H9 (cell line): ENCODE measurements around the gene MRRF. TPM values are rescaled to one million over a fixed set of nuclear protein-coding genes. Genes with fewer than 3 reads are reported as not detected.

Experiments
- DNase-seq: peaks from one replicate; pipeline ENCODE4 v3.0.0-alpha.2; 2017
- H2AFZ ChIP-seq: one replicate; pipeline ENCODE4 v1.6.1; 2013; ENCODE audit warnings: mild to moderate bottlenecking, low read length, control low read depth, moderate library complexity
- H2AK5ac ChIP-seq: 2 replicates; pipeline ENCODE4 v1.6.1; 2013; ENCODE audit warnings: low read length, control low read depth, mixed read lengths; ENCODE audit not compliant: insufficient read length
- H2BK120ac ChIP-seq: one replicate; pipeline ENCODE4 v1.6.1; 2013; ENCODE audit warnings: low read depth, mild to moderate bottlenecking, low read length, control low read depth, inconsistent platforms; ENCODE audit not compliant: poor library complexity, severe bottlenecking
- H2BK12ac ChIP-seq: 2 replicates; pipeline ENCODE4 v1.6.1; 2013; ENCODE audit warnings: low read length, control low read depth, mixed read lengths, low read depth; ENCODE audit not compliant: insufficient read length
- H2BK15ac ChIP-seq: 2 replicates; pipeline ENCODE4 v1.6.1; 2013; ENCODE audit warnings: low read depth, low read length, control low read depth
- H2BK20ac ChIP-seq: one replicate; pipeline ENCODE4 v1.6.1; 2013; ENCODE audit warnings: low read depth, mild to moderate bottlenecking, low read length, control low read depth, inconsistent platforms; ENCODE audit not compliant: poor library complexity, severe bottlenecking
- H2BK5ac ChIP-seq: 2 replicates; pipeline ENCODE4 v1.6.1; 2013; ENCODE audit warnings: low read length, control low read depth, mixed read lengths; ENCODE audit not compliant: insufficient read length
- H3K14ac ChIP-seq: 2 replicates; pipeline ENCODE4 v1.6.1; 2013; ENCODE audit warnings: low read length, control low read depth; ENCODE audit not compliant: insufficient read depth
- H3K18ac ChIP-seq: 2 replicates; pipeline ENCODE4 v1.6.1; 2013; ENCODE audit warnings: low read depth, mild to moderate bottlenecking, mixed read lengths, low read length, control low read depth; ENCODE audit not compliant: insufficient read length
- H3K23ac ChIP-seq: 2 replicates; pipeline ENCODE4 v1.6.1; 2013; ENCODE audit warnings: low read length, control low read depth, mixed read lengths, low read depth; ENCODE audit not compliant: insufficient read length
- H3K23me2 ChIP-seq: 2 replicates; pipeline ENCODE4 v1.6.1; 2013; ENCODE audit warnings: low read depth, mild to moderate bottlenecking, mixed read lengths, low read length, control low read depth; ENCODE audit not compliant: insufficient read length, poor library complexity, severe bottlenecking
- H3K27ac ChIP-seq: 2 replicates; pipeline ENCODE4 v1.5.1; 2013; ENCODE audit warnings: low read length, control low read depth, mixed read lengths, low read depth; ENCODE audit not compliant: insufficient read length
- H3K27me3 ChIP-seq: 2 replicates; pipeline ENCODE4 v1.6.1; 2013; ENCODE audit warnings: low read length, control low read depth, inconsistent platforms; ENCODE audit not compliant: insufficient read depth
- H3K4ac ChIP-seq: 2 replicates; pipeline ENCODE4 v1.6.1; 2013; ENCODE audit warnings: low read depth, mild to moderate bottlenecking, control low read depth, inconsistent platforms, low read length, moderate library complexity
- H3K4me1 ChIP-seq: 2 replicates; pipeline ENCODE4 v1.6.1; 2013; ENCODE audit warnings: low read length, control low read depth, inconsistent platforms; ENCODE audit not compliant: insufficient read depth
- H3K4me2 ChIP-seq: 2 replicates; pipeline ENCODE4 v1.6.1; 2013; ENCODE audit warnings: low read length, control low read depth, mixed read lengths; ENCODE audit not compliant: insufficient read length, insufficient read depth
- H3K56ac ChIP-seq: 2 replicates; pipeline ENCODE4 v1.6.1; 2013; ENCODE audit warnings: low read depth, mild to moderate bottlenecking, mixed read lengths, low read length, control low read depth; ENCODE audit not compliant: insufficient read length
- H3K79me1 ChIP-seq: 2 replicates; pipeline ENCODE4 v1.6.1; 2013; ENCODE audit warnings: low read depth, mild to moderate bottlenecking, moderate library complexity, low read length, control low read depth, inconsistent platforms; ENCODE audit not compliant: insufficient read depth, poor library complexity, severe bottlenecking
- H3K79me2 ChIP-seq: 2 replicates; pipeline ENCODE4 v1.6.1; 2013; ENCODE audit warnings: low read length, control low read depth, inconsistent platforms; ENCODE audit not compliant: insufficient read depth
- H3K9ac ChIP-seq: 2 replicates; pipeline ENCODE4 v1.6.1; 2013; ENCODE audit warnings: low read length, control low read depth, mixed read lengths; ENCODE audit not compliant: insufficient read length; ENCODE audit errors: extremely low read depth
- H3K9me3 ChIP-seq: one replicate; pipeline ENCODE4 v1.6.1; 2013; ENCODE audit warnings: low read depth, low read length, inconsistent platforms; ENCODE audit not compliant: control insufficient read depth
- H3T11ph ChIP-seq: one replicate; pipeline ENCODE4 v1.6.1; 2013; ENCODE audit warnings: mild to moderate bottlenecking, low read length, control low read depth, inconsistent platforms
- H4K20me1 ChIP-seq: one replicate; pipeline ENCODE4 v1.6.1; 2013; ENCODE audit not compliant: control insufficient read depth, insufficient read length, insufficient read depth
- H4K5ac ChIP-seq: 2 replicates; pipeline ENCODE4 v1.6.1; 2013; ENCODE audit warnings: low read depth, mild to moderate bottlenecking, mixed read lengths, low read length, control low read depth; ENCODE audit not compliant: insufficient read length
- H4K8ac ChIP-seq: replicated peaks from 2 replicates; pipeline ENCODE4 v1.6.1; 2013; ENCODE audit warnings: low read length, control low read depth, mixed read lengths, low read depth; ENCODE audit not compliant: insufficient read length
- H4K91ac ChIP-seq: 2 replicates; pipeline ENCODE4 v1.6.1; 2013; ENCODE audit warnings: low read depth, mild to moderate bottlenecking, moderate library complexity, mixed read lengths, low read length, control low read depth; ENCODE audit not compliant: insufficient read length
- H3K27ac Mint-ChIP-seq, 3 experiments: 2 replicates in 2 of 3; 3 replicates in 1 of 3; pipeline ENCODE4 v1.8.0; 2020 to 2021; ENCODE audit warnings: mixed read lengths in 3 of 3, mild to moderate bottlenecking in 1 of 3, moderate library complexity in 1 of 3
- H3K27me3 Mint-ChIP-seq: 2 replicates; pipeline ENCODE4 v1.8.0; 2021; ENCODE audit warnings: low read depth, mild to moderate bottlenecking, moderate library complexity, mixed read lengths
- H3K36me3 Mint-ChIP-seq, 3 experiments: 2 replicates in 2 of 3; 3 replicates in 1 of 3; pipeline ENCODE4 v1.8.0; 2020 to 2021; ENCODE audit warnings: low read depth in 3 of 3, mixed read lengths in 3 of 3; ENCODE audit not compliant: insufficient read depth in 1 of 3
- H3K4me1 Mint-ChIP-seq, 2 experiments: 2 replicates each; pipeline ENCODE4 v1.8.0; 2020; ENCODE audit warnings: mixed read lengths in 2 of 2
- H3K4me3 Mint-ChIP-seq, 2 experiments: 2 replicates in 1 of 2; 3 replicates in 1 of 2; pipeline ENCODE4 v1.8.0; 2020 to 2021; ENCODE audit warnings: mild to moderate bottlenecking in 2 of 2, mixed read lengths in 2 of 2, moderate library complexity in 1 of 2
- H3K9me3 Mint-ChIP-seq, 2 experiments: 2 replicates in 1 of 2; 3 replicates in 1 of 2; pipeline ENCODE4 v1.8.0; 2020; ENCODE audit warnings: mild to moderate bottlenecking in 2 of 2, mixed read lengths in 2 of 2, moderate library complexity in 1 of 2
- CTCF ChIP-seq: fragments of 200-600 bp; sonication (generic); conservative IDR thresholded peaks from 3 replicates; pipeline ENCODE4 v1.8.0; 2021; ENCODE audit warnings: antibody characterized with exemption, mild to moderate bottlenecking
- WGBS: extraction: QIAGEN DNeasy Blood & Tissue Kit; methylation state at CpG from one replicate; pipeline ENCODE4 v1.1.7; 2013; ENCODE audit warnings: missing lambda C conversion rate, low lambda C conversion rate, mixed read lengths; ENCODE audit not compliant: insufficient read length; ENCODE audit errors: extremely low coverage; 5-methylcytosine and 5-hydroxymethylcytosine counted together
- total RNA-seq: library from RNA; stranded (reverse); gene quantifications from 2 replicates; pipeline ENCODE4 v1.2.1, GENCODE V29; 2021

MRRF gene
- total RNA-seq, 1 experiment from 2014 or later: 33.7 TPM

GRCh38 chr9:122318284-122318683 lies 53.6 kb downstream of the MRRF start:
- H3K4me2 ChIP-seq: no peak overlapping the region
- H3K56ac ChIP-seq: no peak overlapping the region
- H3K23ac ChIP-seq: no peak overlapping the region
- no peak overlapping the region for H3K27ac ChIP-seq
- H3K4me1 ChIP-seq: no peaks in the 10 kb centered on the region
- H3K9me3 ChIP-seq: no peaks in the 10 kb centered on the region
- H3K14ac ChIP-seq: no peak overlapping the region
- no peaks in the 10 kb centered on the region for H3K79me2 ChIP-seq
- H4K20me1 ChIP-seq: no peaks in the 10 kb centered on the region
- Mint-ChIP-seq H3K27ac (peak overlapping the region in 1 of 3 experiments; percentile 83; a peak in 1 of 7 replicates), H3K27me3 (no peaks in the 10 kb centered on the region), H3K4me3 (no peak overlapping the region), H3K9me3 (no peaks in the 10 kb centered on the region), H3K4me1 (no peaks in the 10 kb centered on the region), H3K36me3 (peaks cover 8 to 33% (median 27%) of the 10 kb centered on the region in 3 experiments; a peak in 6 of 7 replicates)
- H3K23me2 ChIP-seq: no peaks in the 10 kb centered on the region
- no peaks in the 10 kb centered on the region for H3K79me1 ChIP-seq
- no peak overlapping the region for H4K91ac ChIP-seq
- H2BK5ac ChIP-seq: no peak overlapping the region
- no peak overlapping the region for H3K18ac ChIP-seq
- H3T11ph ChIP-seq: no peak overlapping the region
- H2BK12ac ChIP-seq: no peak overlapping the region
- H2AK5ac ChIP-seq: no peak overlapping the region
- no peak overlapping the region for H2BK15ac ChIP-seq
- H3K27me3 ChIP-seq: no peaks in the 10 kb centered on the region
- no CpG with 5 or more reads among the region's 3 CpGs for WGBS
- no peak for TF ChIP-seq CTCF
- H2BK20ac ChIP-seq: no peak overlapping the region
- H4K5ac ChIP-seq: no peak overlapping the region
- no peak overlapping the region for H2BK120ac ChIP-seq
- no peak for DNase-seq
- H4K8ac ChIP-seq: no peak overlapping the region
- no peak overlapping the region for H3K4ac ChIP-seq
- H3K9ac ChIP-seq: no peak overlapping the region
- H2AFZ ChIP-seq: no peak overlapping the region
